IPS-NIHi7 (cell line): ENCODE data around the gene GNA12.
A peak's percentile ranks its signal among the peaks of the same experiment; 100 is the strongest.

Source experiments
- DNase-seq: peaks from one replicate; pipeline ENCODE4 v3.0.0; 2012; ENCODE audit warnings: mixed read lengths; ENCODE audit errors: extremely low spot score

GNA12 gene

GRCh38 chr7:2818653-2819052, 25.5 kb downstream of the GNA12 start:
- DNase-seq = no peak

DNA sequence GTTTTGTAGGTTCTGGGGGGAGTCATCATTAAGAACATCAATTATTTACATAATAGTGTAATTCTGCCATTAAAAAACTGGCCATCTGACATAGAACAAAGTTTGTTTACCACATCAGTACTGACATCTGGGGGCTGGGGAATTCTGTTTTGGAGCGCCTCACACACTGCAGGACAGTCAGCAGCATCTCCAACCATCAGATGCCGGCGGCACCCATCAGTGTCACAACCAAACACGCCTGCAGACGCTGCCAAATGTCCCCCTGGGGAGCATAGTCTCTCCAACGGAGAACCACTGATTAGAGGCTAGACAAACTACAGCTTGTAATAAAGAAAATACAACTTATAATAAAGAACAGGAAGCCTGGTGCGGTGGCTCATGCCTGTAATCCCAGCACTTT, 26.0 kb downstream of the GNA12 start:
- no peak for DNase-seq

- DNase-seq = no peak
Observed at GRCh38 chr7:2817456-2817855, 26.7 kb downstream of the GNA12 start.

DNA sequence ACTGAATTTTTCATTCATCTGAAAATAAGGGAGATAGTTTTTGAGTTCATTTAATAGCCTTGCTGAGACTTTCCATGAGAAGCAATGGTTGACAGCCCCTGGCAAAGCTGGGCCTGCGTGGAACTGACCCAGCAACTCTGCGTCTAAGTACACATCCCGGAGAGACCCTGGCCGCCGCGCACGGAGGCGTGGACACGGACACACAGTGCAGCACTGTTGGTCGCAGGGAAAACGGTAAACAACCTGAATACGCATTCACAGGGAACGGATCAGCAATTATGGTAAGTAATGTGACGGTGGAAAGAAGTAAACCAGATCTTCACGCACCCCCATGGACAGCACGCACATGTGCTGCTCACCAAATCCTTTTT, 28.2 kb downstream of the GNA12 start:
- no peak for DNase-seq

GRCh38 chr7:2814946-2815874, 28.9 kb downstream of the GNA12 start:
- DNase-seq = peak; percentile 74

DNA sequence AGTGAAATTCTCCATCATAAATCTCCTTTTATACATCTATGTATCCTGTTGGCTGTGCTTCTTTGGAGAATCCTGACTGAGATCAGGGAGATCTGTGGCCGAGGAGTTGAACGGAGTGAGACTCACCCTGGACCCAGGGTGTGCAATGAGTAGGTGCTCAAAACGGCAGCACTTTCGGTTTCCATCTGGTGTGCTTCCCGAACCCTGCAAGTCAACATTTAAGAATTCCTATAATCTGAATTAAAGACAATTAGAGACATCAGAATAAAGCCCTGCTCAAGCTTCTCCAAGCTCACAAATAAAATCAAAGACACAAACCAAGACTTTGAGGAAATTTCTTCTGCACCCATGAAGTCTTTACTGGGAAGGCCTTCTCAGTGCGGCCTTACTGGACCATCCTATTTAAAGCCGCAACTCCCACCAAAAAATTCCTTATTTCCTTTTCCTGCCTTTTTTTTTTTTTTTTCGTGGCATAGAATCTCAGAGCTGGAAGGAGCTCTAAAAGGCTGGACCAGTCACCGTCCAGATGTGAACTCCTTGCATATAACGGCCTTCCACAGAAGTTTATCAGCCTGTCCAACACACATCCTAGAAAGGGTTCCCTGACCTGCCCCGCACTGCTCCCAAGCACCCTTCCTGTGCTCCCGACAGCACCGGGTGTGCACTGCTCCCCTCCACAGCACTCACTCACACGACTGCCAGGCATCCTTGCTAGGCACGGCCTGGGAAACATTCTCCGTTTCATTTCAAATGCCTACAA, 29.7 kb downstream of the GNA12 start:
- DNase-seq = no peak

DNA sequence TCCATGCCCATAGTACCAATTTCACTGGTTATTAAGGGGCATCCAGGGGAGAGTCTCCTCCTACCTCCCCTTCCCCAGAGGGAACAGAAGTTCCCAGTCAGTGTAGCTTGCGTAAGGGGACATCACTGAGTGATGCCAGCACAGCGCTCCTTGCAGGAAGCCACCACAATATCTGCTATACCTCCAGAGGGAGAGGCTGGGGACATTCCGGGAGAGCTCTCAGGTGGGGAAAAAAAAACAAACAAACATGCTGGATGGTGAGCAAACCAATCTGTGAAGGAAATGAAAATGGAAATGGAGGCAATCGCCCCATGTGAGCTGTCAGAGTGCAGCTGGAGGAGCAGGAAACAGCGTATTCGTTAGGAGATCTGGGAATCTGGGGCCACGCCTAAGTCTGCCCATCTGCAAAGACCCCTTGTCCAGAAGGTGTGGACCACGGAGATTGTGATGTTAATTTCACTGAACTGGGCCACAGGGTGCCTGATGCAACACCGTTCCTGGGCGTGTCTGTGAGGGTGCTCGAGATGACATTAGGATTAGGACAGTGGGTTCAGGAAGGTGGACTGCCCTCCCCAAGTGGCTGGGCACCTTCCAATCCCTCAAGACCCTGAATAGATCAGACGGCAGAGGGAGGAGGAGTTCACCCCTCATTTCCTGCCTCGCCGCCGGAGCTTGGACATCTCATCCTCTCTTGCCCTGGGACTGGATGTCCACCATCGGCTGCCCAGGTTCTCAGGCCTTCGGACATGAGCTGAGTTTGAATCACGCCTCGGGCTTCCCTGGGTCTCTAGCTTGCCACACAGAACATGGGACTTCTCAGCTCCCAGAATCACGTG, 30.5 kb downstream of the GNA12 start:
- DNase-seq = no peak

DNA sequence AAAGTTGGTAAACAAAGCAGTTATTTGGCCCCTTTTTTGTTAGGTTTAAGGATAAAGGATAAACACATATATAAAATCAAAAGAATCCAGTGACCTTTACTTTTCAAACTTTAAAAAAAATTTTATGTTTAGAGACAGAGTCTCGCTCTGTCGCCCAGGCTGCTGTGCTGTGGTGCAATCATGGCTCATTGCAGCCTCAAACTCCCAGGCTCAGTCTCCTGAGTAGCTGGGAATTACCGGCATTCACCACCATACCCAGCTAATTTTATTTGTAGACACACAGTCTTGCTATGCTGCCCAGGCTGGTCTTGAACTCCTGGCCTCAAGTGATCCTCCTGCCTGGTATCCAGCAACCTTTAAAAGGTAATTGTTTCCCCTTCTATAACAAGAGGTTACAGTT, 31.3 kb downstream of the GNA12 start:
- DNase-seq = no peak

DNA sequence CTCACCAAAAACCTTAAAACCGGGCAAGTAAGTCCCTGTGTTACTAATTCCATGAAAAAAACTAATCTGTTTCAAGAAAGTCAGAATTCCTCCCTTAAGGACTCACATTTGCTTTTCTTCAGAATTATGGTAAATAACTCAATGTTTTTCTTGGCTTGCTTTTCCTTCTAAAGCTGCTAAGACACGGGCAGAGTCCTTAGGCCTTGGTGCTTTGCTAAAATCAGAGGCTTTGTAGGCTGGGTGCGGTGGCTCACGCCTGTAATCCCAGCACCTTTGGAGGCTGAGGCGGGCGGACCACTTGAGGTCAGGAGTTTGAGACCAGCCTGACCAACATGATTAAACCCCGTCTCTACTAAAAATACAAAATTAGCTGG, 32.0 kb downstream of the GNA12 start:
- DNase-seq = no peak

DNA sequence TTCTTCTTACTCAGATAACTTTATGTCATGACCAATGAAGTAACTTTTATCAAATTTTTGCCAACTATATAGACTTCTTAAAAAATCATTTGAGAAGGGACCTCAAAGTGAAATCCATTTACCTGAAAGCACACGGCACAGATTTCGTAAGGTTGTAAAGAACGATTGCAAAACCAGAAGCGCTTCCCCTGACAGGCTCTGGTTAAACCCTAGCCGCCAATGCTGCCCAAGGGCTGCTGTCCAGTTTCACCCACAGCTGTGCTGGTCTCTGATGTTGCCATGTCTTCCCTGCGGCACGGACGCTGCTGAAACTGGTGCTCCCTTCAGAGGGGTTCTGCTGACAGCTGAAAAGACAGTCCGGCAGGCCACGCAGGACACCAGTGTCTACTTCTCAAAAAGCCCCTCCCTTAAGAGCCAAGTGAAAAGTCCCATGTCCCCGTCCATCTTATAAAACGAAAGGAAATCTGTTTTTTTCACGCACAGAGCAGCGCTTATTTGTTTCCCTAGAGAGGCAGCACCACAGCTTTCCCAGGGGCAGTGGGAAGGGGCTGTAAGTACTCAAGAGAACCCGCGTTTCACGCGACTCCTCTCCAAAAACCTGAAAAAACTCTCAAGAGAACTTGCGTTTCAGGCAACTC, 32.5 kb downstream of the GNA12 start:
- DNase-seq = no peak

GRCh38 chr7:2810682-2811415, 33.3 kb downstream of the GNA12 start:
- DNase-seq = no peak

DNA sequence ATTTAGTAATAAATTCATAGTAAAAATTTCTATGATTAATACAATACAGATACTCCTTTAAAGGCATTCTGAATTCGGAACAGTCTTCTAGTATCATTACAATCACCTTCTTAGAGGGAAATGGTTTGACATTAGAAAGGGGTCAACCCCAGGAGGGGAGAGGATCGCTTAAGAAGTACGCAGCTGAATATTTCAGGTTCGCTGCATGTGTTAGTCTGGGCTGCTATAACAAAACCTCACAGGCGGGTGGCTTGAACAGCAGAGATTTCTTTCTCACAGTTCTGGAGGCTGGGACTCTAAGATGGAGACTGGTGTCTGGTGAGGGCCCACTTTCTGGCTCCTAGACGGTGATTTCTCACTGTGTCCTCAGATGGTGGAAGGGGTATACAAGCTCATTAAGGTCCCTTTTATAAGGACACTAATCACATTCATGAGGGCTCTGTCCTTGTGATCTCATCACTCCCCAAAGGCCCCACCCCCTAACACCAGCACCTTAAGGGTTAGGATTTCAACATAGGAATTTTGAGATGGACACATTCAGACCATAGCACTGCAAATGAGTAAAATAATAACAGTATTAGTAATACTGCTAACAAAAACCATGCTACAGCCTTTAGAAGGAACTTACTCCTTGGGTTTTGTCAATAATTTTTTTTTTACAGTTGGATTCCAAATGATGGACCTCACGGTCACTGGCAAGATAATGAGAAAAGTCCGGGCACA, 34.0 kb downstream of the GNA12 start:
- DNase-seq = no peak

- no peak for DNase-seq
Observed at GRCh38 chr7:2808891-2809665, 35.0 kb downstream of the GNA12 start.

GRCh38 chr7:2807845-2808772, 36.0 kb downstream of the GNA12 start:
- no peak for DNase-seq

GRCh38 chr7:2807460-2807844, 36.7 kb downstream of the GNA12 start:
- DNase-seq = no peak

GRCh38 chr7:2806571-2806970, 37.5 kb downstream of the GNA12 start:
- DNase-seq = no peak

DNA sequence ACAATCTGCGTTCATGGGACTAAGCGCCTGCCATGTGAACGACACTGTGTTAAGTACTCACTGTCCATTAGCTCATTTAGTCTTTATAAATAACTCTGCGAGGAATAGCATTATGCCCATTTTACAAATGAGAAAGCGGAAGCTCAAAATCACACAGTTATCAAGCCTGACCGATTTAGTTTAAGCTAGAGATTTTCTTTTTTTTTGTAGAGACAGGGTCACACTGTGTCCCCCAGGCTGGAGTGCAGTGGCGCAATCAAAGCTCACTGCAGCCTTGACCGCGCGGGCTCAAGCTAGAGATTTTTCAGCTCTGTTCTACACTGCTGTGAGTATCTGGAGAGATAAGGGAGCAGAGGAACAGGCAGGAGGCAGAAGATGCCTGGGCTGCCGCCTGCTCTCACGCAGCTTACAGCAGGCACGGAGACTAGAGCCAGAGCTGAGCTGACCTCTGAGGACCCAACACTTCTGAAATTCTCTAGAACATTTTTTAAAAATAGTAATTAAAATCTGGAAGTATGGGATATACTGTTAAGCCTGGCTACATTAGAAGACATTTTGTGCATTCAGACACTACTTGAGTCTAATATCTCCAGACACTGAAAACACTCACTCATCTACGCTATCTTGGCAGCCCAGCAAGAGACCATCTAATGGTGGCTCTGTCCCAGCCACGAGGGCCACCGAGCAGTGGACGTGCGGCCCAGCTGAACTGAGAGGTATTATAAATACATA, 38.7 kb downstream of the GNA12 start:
- no peak for DNase-seq
